Epithelial cell of proximal tubule (primary cell): ENCODE data around the gene PAPSS2. TPM values are rescaled to one million over a fixed set of nuclear protein-coding genes. Genes with fewer than 3 reads are reported as not detected.

Experiments used
- DNase-seq: peaks from one replicate; pipeline ENCODE4 v3.0.0-alpha.2; 2011; ENCODE audit warnings: low read depth
- H3K4me3 ChIP-seq: 2 replicates; pipeline ENCODE4 v1.5.1; 2011; ENCODE audit warnings: low read depth, mild to moderate bottlenecking, low read length
- CTCF ChIP-seq: conservative IDR thresholded peaks from 2 replicates; pipeline ENCODE4 v1.5.1; 2012; ENCODE audit warnings: low read depth, mild to moderate bottlenecking, low read length
- total RNA-seq: library from RNA; depleted of rRNA; stranded (reverse); fragments of >200 nt; gene quantifications from 2 replicates; pipeline ENCODE4 v1.2.3, GENCODE V29; 2015

Gene PAPSS2
- total RNA-seq, 1 donor from 2014 or later, result 15.6 TPM

DNA sequence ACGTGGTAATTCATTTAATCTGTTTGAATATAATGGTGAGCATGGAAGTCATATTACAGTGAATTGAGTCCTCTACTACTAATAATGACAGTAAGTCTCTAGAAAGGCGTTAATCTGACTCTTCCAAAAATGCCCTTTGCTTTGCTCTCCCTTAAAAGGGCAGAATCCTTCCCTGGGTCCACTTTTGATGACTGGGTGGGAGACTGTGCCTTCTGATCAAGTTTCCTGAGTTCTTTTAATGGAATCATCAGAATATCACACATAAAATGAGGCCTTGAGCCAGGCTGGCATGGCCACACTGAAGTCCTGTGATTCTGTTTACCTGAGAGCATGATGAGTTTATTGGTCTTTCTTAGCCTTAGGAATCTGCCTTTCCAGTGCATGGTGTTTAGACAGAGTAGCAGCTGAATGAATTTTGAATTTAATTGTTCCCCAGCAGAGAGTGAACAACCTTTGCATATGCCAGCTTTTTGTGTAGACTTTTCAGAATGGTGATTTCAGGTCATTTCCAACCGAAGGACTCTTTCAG is 33.3 kb downstream of the PAPSS2 start:
- TF ChIP-seq CTCF, result no peak
- DNase-seq, result no peak
- H3K4me3 ChIP-seq, result no peak overlapping the region

- H3K4me3 ChIP-seq, result no peak overlapping the region
- TF ChIP-seq CTCF, result no peak
- DNase-seq, result no peak
These were observed 34.5 kb downstream of the PAPSS2 start for GRCh38 chr10:87694011-87694794.

GRCh38 chr10:87695074-87695473 is 35.4 kb downstream of the PAPSS2 start:
- no peak for DNase-seq
- TF ChIP-seq CTCF, result no peak
- no peak overlapping the region for H3K4me3 ChIP-seq

GRCh38 chr10:87696922-87697745 is 37.5 kb downstream of the PAPSS2 start:
- no peak for DNase-seq
- no peak for TF ChIP-seq CTCF
- H3K4me3 ChIP-seq, result no peak overlapping the region

DNA sequence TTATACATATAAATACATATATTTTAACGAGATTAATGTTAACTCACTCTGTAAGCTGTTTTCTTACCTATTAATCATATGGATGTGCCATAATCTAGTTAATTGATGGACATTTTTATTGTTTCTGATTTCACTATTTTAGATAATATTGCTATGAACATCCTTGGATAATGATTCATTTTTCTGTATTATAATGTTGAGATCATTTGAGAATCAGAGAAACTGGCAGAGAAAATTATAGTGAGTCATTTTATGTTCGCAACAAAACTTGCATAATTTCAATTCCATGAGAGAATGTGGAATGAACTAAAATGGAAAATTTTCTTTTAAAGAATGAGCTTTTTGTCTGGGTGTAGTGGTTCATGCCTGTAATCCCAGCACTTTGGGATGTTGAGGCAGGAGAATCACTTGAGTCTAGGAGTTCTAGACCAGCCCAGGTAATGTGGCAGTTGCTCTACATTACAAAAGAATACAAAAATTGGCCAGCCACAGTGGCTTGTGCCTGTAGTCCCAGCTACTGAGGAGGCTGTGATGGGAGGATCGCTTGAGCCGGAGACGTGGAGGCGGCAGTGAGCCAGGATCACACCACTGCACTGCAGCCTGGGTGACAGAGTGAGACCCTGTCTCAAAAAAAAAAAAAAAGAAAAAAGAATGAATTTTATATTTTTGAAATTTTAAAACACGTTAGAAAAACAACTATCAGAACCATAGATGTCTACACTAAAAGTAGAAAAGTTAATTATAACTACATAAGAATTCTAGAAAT is 40.5 kb downstream of the PAPSS2 start:
- no peak for TF ChIP-seq CTCF
- no peak for DNase-seq
- H3K4me3 ChIP-seq, result no peak overlapping the region

DNA sequence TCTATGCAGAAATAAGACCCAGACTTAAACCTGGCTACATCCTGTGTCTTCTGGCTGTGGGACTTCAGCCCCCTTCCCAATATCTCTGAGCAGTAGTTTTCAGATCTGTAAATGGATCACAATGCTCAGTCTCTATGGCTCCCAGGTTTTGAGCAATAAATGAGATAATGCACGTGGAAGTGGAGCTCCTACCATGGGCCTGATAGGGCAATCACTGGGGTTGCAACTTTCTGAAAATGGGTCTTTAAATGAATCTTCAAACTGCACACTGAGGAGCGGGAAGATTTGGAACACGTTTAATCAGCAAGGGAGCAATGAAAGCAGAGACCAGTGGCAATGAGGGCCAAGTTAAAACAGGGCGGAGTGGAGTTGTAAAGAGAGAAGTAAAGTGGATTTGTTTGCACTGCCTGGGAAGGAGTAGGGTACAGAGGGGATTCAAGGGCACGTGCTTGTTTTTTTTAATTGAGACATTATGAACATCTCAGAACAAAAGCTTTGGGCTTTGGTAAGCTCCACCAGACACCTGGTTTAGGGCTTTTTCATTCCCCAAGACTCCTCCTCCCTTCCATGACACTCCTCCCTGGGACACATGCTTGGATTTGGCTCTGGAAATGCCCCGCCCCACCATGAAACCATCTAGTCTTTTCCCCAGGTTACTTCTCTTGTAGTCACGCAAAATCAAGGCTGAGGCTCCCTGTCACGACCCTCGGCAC is 42.7 kb downstream of the PAPSS2 start:
- H3K4me3 ChIP-seq, result no peak overlapping the region
- no peak for TF ChIP-seq CTCF
- no peak for DNase-seq
